Activated CD4-positive, alpha-beta T cell treated with anti-CD3 and anti-CD28 coated beads, Interleukin-2, amount 50 U/mL, for 24 hours (primary cell): ENCODE measurements around the gene SPG7.

ENCODE experiments used
- DNase-seq, 2 donors: peaks; one replicate each; pipeline ENCODE4 v3.0.0-alpha.2; 2020; ENCODE audit warnings: low read depth in 1 of 2, low spot score in 1 of 2

Gene SPG7

GRCh38 chr16:89510526-89510925 is 2.3 kb downstream of the SPG7 start:
- no peak for DNase-seq

- no peak for DNase-seq
These were observed 3.2 kb downstream of the SPG7 start for GRCh38 chr16:89511374-89511773.

GRCh38 chr16:89512453-89512852 is 4.2 kb downstream of the SPG7 start:
- no peak for DNase-seq

GRCh38 chr16:89517128-89517527 is 8.9 kb downstream of the SPG7 start:
- DNase-seq: no peak

GRCh38 chr16:89519881-89520280 is 11.7 kb downstream of the SPG7 start:
- DNase-seq: no peak

GRCh38 chr16:89522287-89522686 is 14.1 kb downstream of the SPG7 start:
- DNase-seq: no peak

GRCh38 chr16:89523680-89524344 is 15.6 kb downstream of the SPG7 start:
- DNase-seq: no peak

GRCh38 chr16:89525146-89525913 is 17.1 kb downstream of the SPG7 start:
- DNase-seq: no peak

- no peak for DNase-seq
These were observed 20.9 kb downstream of the SPG7 start for GRCh38 chr16:89529097-89529496.

- DNase-seq: no peak
These were observed 22.5 kb downstream of the SPG7 start for GRCh38 chr16:89530401-89531381.

- DNase-seq: no peak
These were observed 23.8 kb downstream of the SPG7 start for GRCh38 chr16:89531821-89532526.

GRCh38 chr16:89534252-89534756 is 26.1 kb downstream of the SPG7 start:
- DNase-seq: no peak

- DNase-seq: no peak
These were observed 28.2 kb downstream of the SPG7 start for GRCh38 chr16:89536371-89536770.

- DNase-seq: no peak
These were observed 28.8 kb downstream of the SPG7 start for GRCh38 chr16:89536886-89537548.

- DNase-seq: no peak
These were observed 29.3 kb downstream of the SPG7 start for GRCh38 chr16:89537549-89537925.

GRCh38 chr16:89538286-89538685 is 30.1 kb downstream of the SPG7 start:
- DNase-seq: no peak

- DNase-seq: no peak
These were observed 32.4 kb downstream of the SPG7 start for GRCh38 chr16:89540557-89540956.

GRCh38 chr16:89541792-89542191 is 33.6 kb downstream of the SPG7 start:
- no peak for DNase-seq

- DNase-seq: no peak
These were observed 35.9 kb downstream of the SPG7 start for GRCh38 chr16:89544113-89544512.

- DNase-seq: no peak
These were observed 36.5 kb downstream of the SPG7 start for GRCh38 chr16:89544713-89545043.
